H9 (cell line): ENCODE data around the gene S1PR3. TPM values are rescaled to one million over a fixed set of nuclear protein-coding genes. Genes with fewer than 3 reads are reported as not detected.

Experiments
- DNase-seq: peaks from one replicate; pipeline ENCODE4 v3.0.0-alpha.2; 2017
- H2AFZ ChIP-seq: one replicate; pipeline ENCODE4 v1.6.1; 2013; ENCODE audit warnings: mild to moderate bottlenecking, low read length, control low read depth, moderate library complexity
- H2AK5ac ChIP-seq: 2 replicates; pipeline ENCODE4 v1.6.1; 2013; ENCODE audit warnings: low read length, control low read depth, mixed read lengths; ENCODE audit not compliant: insufficient read length
- H2BK120ac ChIP-seq: one replicate; pipeline ENCODE4 v1.6.1; 2013; ENCODE audit warnings: low read depth, mild to moderate bottlenecking, low read length, control low read depth, inconsistent platforms; ENCODE audit not compliant: poor library complexity, severe bottlenecking
- H2BK12ac ChIP-seq: 2 replicates; pipeline ENCODE4 v1.6.1; 2013; ENCODE audit warnings: low read length, control low read depth, mixed read lengths, low read depth; ENCODE audit not compliant: insufficient read length
- H2BK15ac ChIP-seq: 2 replicates; pipeline ENCODE4 v1.6.1; 2013; ENCODE audit warnings: low read depth, low read length, control low read depth
- H2BK20ac ChIP-seq: one replicate; pipeline ENCODE4 v1.6.1; 2013; ENCODE audit warnings: low read depth, mild to moderate bottlenecking, low read length, control low read depth, inconsistent platforms; ENCODE audit not compliant: poor library complexity, severe bottlenecking
- H2BK5ac ChIP-seq: 2 replicates; pipeline ENCODE4 v1.6.1; 2013; ENCODE audit warnings: low read length, control low read depth, mixed read lengths; ENCODE audit not compliant: insufficient read length
- H3K14ac ChIP-seq: 2 replicates; pipeline ENCODE4 v1.6.1; 2013; ENCODE audit warnings: low read length, control low read depth; ENCODE audit not compliant: insufficient read depth
- H3K18ac ChIP-seq: 2 replicates; pipeline ENCODE4 v1.6.1; 2013; ENCODE audit warnings: low read depth, mild to moderate bottlenecking, mixed read lengths, low read length, control low read depth; ENCODE audit not compliant: insufficient read length
- H3K23ac ChIP-seq: 2 replicates; pipeline ENCODE4 v1.6.1; 2013; ENCODE audit warnings: low read length, control low read depth, mixed read lengths, low read depth; ENCODE audit not compliant: insufficient read length
- H3K23me2 ChIP-seq: 2 replicates; pipeline ENCODE4 v1.6.1; 2013; ENCODE audit warnings: low read depth, mild to moderate bottlenecking, mixed read lengths, low read length, control low read depth; ENCODE audit not compliant: insufficient read length, poor library complexity, severe bottlenecking
- H3K27ac ChIP-seq: 2 replicates; pipeline ENCODE4 v1.5.1; 2013; ENCODE audit warnings: low read length, control low read depth, mixed read lengths, low read depth; ENCODE audit not compliant: insufficient read length
- H3K27me3 ChIP-seq: 2 replicates; pipeline ENCODE4 v1.6.1; 2013; ENCODE audit warnings: low read length, control low read depth, inconsistent platforms; ENCODE audit not compliant: insufficient read depth
- H3K4ac ChIP-seq: 2 replicates; pipeline ENCODE4 v1.6.1; 2013; ENCODE audit warnings: low read depth, mild to moderate bottlenecking, control low read depth, inconsistent platforms, low read length, moderate library complexity
- H3K4me1 ChIP-seq: 2 replicates; pipeline ENCODE4 v1.6.1; 2013; ENCODE audit warnings: low read length, control low read depth, inconsistent platforms; ENCODE audit not compliant: insufficient read depth
- H3K4me2 ChIP-seq: 2 replicates; pipeline ENCODE4 v1.6.1; 2013; ENCODE audit warnings: low read length, control low read depth, mixed read lengths; ENCODE audit not compliant: insufficient read length, insufficient read depth
- H3K56ac ChIP-seq: 2 replicates; pipeline ENCODE4 v1.6.1; 2013; ENCODE audit warnings: low read depth, mild to moderate bottlenecking, mixed read lengths, low read length, control low read depth; ENCODE audit not compliant: insufficient read length
- H3K79me1 ChIP-seq: 2 replicates; pipeline ENCODE4 v1.6.1; 2013; ENCODE audit warnings: low read depth, mild to moderate bottlenecking, moderate library complexity, low read length, control low read depth, inconsistent platforms; ENCODE audit not compliant: insufficient read depth, poor library complexity, severe bottlenecking
- H3K79me2 ChIP-seq: 2 replicates; pipeline ENCODE4 v1.6.1; 2013; ENCODE audit warnings: low read length, control low read depth, inconsistent platforms; ENCODE audit not compliant: insufficient read depth
- H3K9ac ChIP-seq: 2 replicates; pipeline ENCODE4 v1.6.1; 2013; ENCODE audit warnings: low read length, control low read depth, mixed read lengths; ENCODE audit not compliant: insufficient read length; ENCODE audit errors: extremely low read depth
- H3K9me3 ChIP-seq: one replicate; pipeline ENCODE4 v1.6.1; 2013; ENCODE audit warnings: low read depth, low read length, inconsistent platforms; ENCODE audit not compliant: control insufficient read depth
- H3T11ph ChIP-seq: one replicate; pipeline ENCODE4 v1.6.1; 2013; ENCODE audit warnings: mild to moderate bottlenecking, low read length, control low read depth, inconsistent platforms
- H4K20me1 ChIP-seq: one replicate; pipeline ENCODE4 v1.6.1; 2013; ENCODE audit not compliant: control insufficient read depth, insufficient read length, insufficient read depth
- H4K5ac ChIP-seq: 2 replicates; pipeline ENCODE4 v1.6.1; 2013; ENCODE audit warnings: low read depth, mild to moderate bottlenecking, mixed read lengths, low read length, control low read depth; ENCODE audit not compliant: insufficient read length
- H4K8ac ChIP-seq: replicated peaks from 2 replicates; pipeline ENCODE4 v1.6.1; 2013; ENCODE audit warnings: low read length, control low read depth, mixed read lengths, low read depth; ENCODE audit not compliant: insufficient read length
- H4K91ac ChIP-seq: 2 replicates; pipeline ENCODE4 v1.6.1; 2013; ENCODE audit warnings: low read depth, mild to moderate bottlenecking, moderate library complexity, mixed read lengths, low read length, control low read depth; ENCODE audit not compliant: insufficient read length
- H3K27ac Mint-ChIP-seq, 3 experiments: 2 replicates in 2 of 3; 3 replicates in 1 of 3; pipeline ENCODE4 v1.8.0; 2020 to 2021; ENCODE audit warnings: mixed read lengths in 3 of 3, mild to moderate bottlenecking in 1 of 3, moderate library complexity in 1 of 3
- H3K27me3 Mint-ChIP-seq: 2 replicates; pipeline ENCODE4 v1.8.0; 2021; ENCODE audit warnings: low read depth, mild to moderate bottlenecking, moderate library complexity, mixed read lengths
- H3K36me3 Mint-ChIP-seq, 3 experiments: 2 replicates in 2 of 3; 3 replicates in 1 of 3; pipeline ENCODE4 v1.8.0; 2020 to 2021; ENCODE audit warnings: low read depth in 3 of 3, mixed read lengths in 3 of 3; ENCODE audit not compliant: insufficient read depth in 1 of 3
- H3K4me1 Mint-ChIP-seq, 2 experiments: 2 replicates each; pipeline ENCODE4 v1.8.0; 2020; ENCODE audit warnings: mixed read lengths in 2 of 2
- H3K4me3 Mint-ChIP-seq, 2 experiments: 2 replicates in 1 of 2; 3 replicates in 1 of 2; pipeline ENCODE4 v1.8.0; 2020 to 2021; ENCODE audit warnings: mild to moderate bottlenecking in 2 of 2, mixed read lengths in 2 of 2, moderate library complexity in 1 of 2
- H3K9me3 Mint-ChIP-seq, 2 experiments: 2 replicates in 1 of 2; 3 replicates in 1 of 2; pipeline ENCODE4 v1.8.0; 2020; ENCODE audit warnings: mild to moderate bottlenecking in 2 of 2, mixed read lengths in 2 of 2, moderate library complexity in 1 of 2
- CTCF ChIP-seq: fragments of 200-600 bp; sonication (generic); conservative IDR thresholded peaks from 3 replicates; pipeline ENCODE4 v1.8.0; 2021; ENCODE audit warnings: antibody characterized with exemption, mild to moderate bottlenecking
- WGBS: extraction: QIAGEN DNeasy Blood & Tissue Kit; methylation state at CpG from one replicate; pipeline ENCODE4 v1.1.7; 2013; ENCODE audit warnings: missing lambda C conversion rate, low lambda C conversion rate, mixed read lengths; ENCODE audit not compliant: insufficient read length; ENCODE audit errors: extremely low coverage; 5-methylcytosine and 5-hydroxymethylcytosine counted together
- total RNA-seq: library from RNA; stranded (reverse); gene quantifications from 2 replicates; pipeline ENCODE4 v1.2.1, GENCODE V29; 2021

S1PR3 gene
- total RNA-seq, 1 experiment from 2014 or later, result 3.3 TPM

DNA sequence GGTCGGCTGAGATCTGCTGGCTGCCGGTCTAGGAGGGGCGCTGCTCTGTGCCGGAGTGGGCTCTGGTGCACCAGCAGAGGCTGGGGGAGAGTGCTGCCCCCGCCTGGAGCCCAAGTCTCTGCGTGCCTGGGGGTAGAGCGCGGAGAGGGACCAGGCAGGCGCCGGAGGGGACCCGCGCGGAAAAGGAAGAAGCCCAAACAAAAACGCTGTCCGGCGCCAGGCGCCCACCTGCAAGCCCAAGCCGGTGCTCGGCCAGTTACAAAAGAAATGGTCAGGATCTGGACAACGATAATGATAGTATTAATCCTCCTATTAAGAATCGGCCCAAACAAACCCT is 571 bp upstream of the S1PR3 start:
- no peak overlapping the region for H2BK20ac ChIP-seq
- no peaks in the 10 kb centered on the region for H3K9me3 ChIP-seq
- TF ChIP-seq CTCF, result peak; percentile 43; the same call in 2 of the 3 replicates
- peaks cover 3% of the 10 kb centered on the region in 2 experiments; a peak in 4 of 5 replicates for H3K9me3 Mint-ChIP-seq
- peak; percentile 75 for DNase-seq
- no peaks in the 10 kb centered on the region for H3K79me2 ChIP-seq
- H3K27me3 Mint-ChIP-seq, result peaks cover 13% of the 10 kb centered on the region
- no peak overlapping the region for H4K8ac ChIP-seq
- H2BK5ac ChIP-seq, result no peak overlapping the region
- no peak overlapping the region for H2BK15ac ChIP-seq
- H4K91ac ChIP-seq, result no peak overlapping the region
- no peak overlapping the region for H3K23ac ChIP-seq
- H3K18ac ChIP-seq, result peak overlapping the region; percentile 60
- no peak overlapping the region for H4K5ac ChIP-seq
- H3K4me1 Mint-ChIP-seq, result peaks cover 24 to 33% of the 10 kb centered on the region in 2 experiments
- whole genome bisulfite sequencing, result no CpG with 5 or more reads among the region's 21 CpGs
- H2BK120ac ChIP-seq, result no peak overlapping the region
- H3K27ac Mint-ChIP-seq, result peak overlapping the region in 1 of 3 experiments; percentile 67; a peak in 1 of 7 replicates
- H3T11ph ChIP-seq, result no peak overlapping the region
- H2AK5ac ChIP-seq, result no peak overlapping the region
- peaks cover 18% of the 10 kb centered on the region for H3K23me2 ChIP-seq
- H3K4me3 Mint-ChIP-seq, result peak overlapping the region; percentile 80 to 95
- no peak overlapping the region for H2AFZ ChIP-seq
- H3K9ac ChIP-seq, result no peak overlapping the region
- peak overlapping the region; percentile 65; the same call in 1 of the 2 replicates for H3K14ac ChIP-seq
- no peaks in the 10 kb centered on the region; the same call in 1 of the 2 replicates for H3K4me1 ChIP-seq
- H3K4ac ChIP-seq, result no peak overlapping the region
- no peak overlapping the region for H3K27ac ChIP-seq
- H3K27me3 ChIP-seq, result 0 out of 2 replicates have a peak, but pooled peaks cover 2% of the 10 kb centered on the region
- no peak overlapping the region for H2BK12ac ChIP-seq
- H4K20me1 ChIP-seq, result peaks cover 3% of the 10 kb centered on the region
- no peak overlapping the region for H3K56ac ChIP-seq
- peaks cover 0 to 2% (median 0%) of the 10 kb centered on the region in 3 experiments; a peak in 2 of 7 replicates for H3K36me3 Mint-ChIP-seq
- H3K79me1 ChIP-seq, result no peaks in the 10 kb centered on the region
- H3K4me2 ChIP-seq, result peak overlapping the region; percentile 97
